Caki2 (cell line): ENCODE measurements around the gene SH2D4B. TPM values are rescaled to one million over a fixed set of nuclear protein-coding genes. Genes with fewer than 3 reads are reported as not detected.

Source experiments
- DNase-seq: peaks from one replicate; pipeline ENCODE4 v3.0.0-alpha.2; 2015; ENCODE audit warnings: low read depth
- in situ Hi-C: cut with HindIII; loops from 2 replicates; pipeline ENCODE4 v1.10.0; 2016; ENCODE audit warnings: low sequenced_read_pairs, low pct_unique_long_range_greater_than_20kb, mixed read lengths
- total RNA-seq: library from RNA; depleted of rRNA; stranded (reverse); fragments of >200 nt; shearing (Covaris generic); gene quantifications from 2 replicates; pipeline ENCODE4 v1.2.3, GENCODE V29; 2014; ENCODE audit warnings: low replicate concordance

The SH2D4B gene
- total RNA-seq, 1 experiment from 2014 or later, result not detected

DNA sequence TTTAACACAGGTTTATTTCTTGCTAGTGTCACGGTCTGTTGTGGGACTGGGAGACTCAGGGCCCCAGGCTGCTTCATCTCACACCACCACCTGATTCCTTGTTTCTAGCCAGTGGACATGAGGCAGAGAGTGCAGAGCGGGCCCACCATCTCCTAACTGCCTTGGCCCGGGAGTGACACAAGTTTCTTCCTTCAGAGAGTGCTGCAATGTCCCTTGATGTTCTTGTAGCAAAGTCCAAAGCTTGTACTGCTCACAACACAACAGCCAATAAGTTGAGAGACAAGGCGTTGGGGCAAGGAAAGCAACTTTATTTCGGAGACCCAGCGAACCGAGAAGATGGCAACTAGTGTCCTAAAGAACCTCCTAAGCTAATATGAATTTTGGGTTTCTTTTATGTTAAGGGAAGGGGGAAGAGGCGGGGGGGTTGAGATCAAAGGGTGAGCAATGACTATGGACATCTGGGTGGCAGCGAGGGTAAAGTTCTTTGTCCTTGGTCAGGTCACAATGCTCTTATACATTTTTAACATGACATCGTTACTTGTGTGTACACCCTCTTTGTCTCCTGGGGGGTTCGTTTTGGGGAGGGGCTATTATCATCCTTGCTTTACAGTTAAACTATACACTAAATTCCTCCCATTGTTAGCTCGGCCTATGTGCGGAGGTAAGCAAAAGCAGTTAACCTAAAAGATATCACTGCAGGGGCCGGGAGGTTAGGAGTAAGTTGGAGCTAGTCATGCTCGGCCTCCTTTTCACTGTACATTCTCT is 31.6 kb downstream of the SH2D4B start:
- no peak for DNase-seq
- in situ Hi-C loops, result no loop called here

GRCh38 chr10:80571352-80571751 is 33.6 kb downstream of the SH2D4B start:
- DNase-seq, result no peak
- in situ Hi-C loops, result no loop called here

DNA sequence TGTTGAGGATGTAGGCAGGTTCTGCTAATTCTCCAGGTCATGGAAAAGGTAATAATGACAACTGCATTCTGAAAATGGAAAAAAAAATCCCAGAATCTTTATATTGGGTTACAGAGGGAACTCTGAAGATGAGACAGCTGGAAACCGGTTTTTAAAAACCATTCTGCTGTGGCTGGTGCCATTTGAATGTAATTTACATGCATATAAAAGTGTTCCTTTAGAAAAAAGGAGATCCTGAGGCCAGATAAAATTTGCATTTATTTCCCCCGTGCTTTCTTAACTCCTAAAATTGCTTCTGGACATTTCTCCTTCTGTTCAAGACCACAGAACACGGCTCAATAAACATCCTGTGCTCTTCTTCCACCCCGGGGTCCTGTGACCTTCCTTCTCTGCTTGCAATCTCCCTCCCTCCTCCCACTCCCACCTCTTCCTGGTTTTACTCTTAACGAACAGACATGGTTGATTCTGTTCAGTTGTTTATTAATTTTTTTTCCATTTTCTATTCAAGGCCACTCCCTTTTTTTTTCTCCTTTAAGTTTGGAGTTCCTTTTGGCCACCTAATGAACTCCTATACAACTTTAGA is 41.6 kb downstream of the SH2D4B start:
- in situ Hi-C loops, result no loop called here
- no peak for DNase-seq

- DNase-seq, result no peak
- in situ Hi-C loops, result no loop called here
Measured at GRCh38 chr10:80579849-80580637, 42.3 kb downstream of the SH2D4B start.

- in situ Hi-C loops, result no loop called here
Measured at GRCh38 chr10:80580638-80581468, 43.2 kb downstream of the SH2D4B start.

GRCh38 chr10:80581469-80581835 is 43.8 kb downstream of the SH2D4B start:
- DNase-seq, result no peak
- in situ Hi-C loops, result no loop called here

More at GRCh38 chr10:80580638-80581468, 43.2 kb downstream of the SH2D4B start:
- DNase-seq, result no peak

GRCh38 chr10:80582286-80582960 is 44.7 kb downstream of the SH2D4B start:
- in situ Hi-C loops, result no loop called here
- DNase-seq, result no peak

- in situ Hi-C loops, result no loop called here
- no peak for DNase-seq
Measured at GRCh38 chr10:80583685-80584084, 46.0 kb downstream of the SH2D4B start.

DNA sequence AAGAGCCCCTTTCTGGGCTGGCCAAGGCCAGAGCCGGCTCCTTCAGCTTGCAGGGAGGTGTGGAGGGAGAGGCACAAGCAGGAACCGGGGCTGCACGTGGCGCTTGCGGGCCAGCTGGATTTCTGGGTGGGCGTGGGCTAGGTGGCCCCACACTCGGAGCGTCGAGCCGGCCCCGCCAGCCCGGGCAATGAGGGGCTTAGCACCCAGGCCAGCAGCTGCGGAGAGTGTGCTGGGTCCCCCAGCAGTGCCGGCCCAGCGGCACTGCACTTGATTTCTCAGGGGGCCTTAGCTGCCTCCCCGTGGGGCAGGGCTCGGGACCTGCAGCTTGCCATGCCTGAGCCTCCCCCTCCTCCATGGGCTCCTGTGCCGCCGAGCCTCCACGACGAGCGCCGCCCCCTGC is 48.1 kb downstream of the SH2D4B start:
- in situ Hi-C loops, result no loop called here

GRCh38 chr10:80588546-80588945 is 50.8 kb downstream of the SH2D4B start:
- DNase-seq, result no peak
- in situ Hi-C loops, result no loop called here

More for the DNA sequence above, 48.1 kb downstream of the SH2D4B start:
- no peak for DNase-seq

- no peak for DNase-seq
- in situ Hi-C loops, result no loop called here
Measured at GRCh38 chr10:80589726-80590373, 52.1 kb downstream of the SH2D4B start.

DNA sequence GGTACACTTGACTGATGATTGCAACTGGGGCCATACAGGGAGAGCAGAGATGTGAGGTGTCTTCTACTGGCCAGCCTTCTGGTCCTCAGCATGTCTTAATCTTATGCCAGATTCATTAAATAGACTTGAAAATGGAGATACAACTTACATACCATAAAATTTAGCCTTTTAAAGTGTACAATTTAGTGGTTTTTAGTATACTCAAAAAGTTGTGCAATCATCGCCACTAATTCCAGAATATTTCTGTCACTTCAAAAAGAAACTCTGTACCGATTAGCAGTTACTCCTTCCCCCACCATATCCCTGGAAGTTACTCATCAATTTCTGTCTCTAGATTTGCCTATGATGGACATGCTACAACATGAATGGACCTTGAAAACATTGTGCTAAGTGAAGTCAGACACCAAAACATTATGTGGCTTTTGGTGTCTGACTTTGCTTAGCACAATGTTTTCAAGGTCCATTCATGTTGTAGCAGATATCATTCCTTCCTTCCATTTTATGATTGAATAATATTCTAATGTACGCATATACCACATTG is 53.0 kb downstream of the SH2D4B start:
- in situ Hi-C loops, result no loop called here
- no peak for DNase-seq

DNA sequence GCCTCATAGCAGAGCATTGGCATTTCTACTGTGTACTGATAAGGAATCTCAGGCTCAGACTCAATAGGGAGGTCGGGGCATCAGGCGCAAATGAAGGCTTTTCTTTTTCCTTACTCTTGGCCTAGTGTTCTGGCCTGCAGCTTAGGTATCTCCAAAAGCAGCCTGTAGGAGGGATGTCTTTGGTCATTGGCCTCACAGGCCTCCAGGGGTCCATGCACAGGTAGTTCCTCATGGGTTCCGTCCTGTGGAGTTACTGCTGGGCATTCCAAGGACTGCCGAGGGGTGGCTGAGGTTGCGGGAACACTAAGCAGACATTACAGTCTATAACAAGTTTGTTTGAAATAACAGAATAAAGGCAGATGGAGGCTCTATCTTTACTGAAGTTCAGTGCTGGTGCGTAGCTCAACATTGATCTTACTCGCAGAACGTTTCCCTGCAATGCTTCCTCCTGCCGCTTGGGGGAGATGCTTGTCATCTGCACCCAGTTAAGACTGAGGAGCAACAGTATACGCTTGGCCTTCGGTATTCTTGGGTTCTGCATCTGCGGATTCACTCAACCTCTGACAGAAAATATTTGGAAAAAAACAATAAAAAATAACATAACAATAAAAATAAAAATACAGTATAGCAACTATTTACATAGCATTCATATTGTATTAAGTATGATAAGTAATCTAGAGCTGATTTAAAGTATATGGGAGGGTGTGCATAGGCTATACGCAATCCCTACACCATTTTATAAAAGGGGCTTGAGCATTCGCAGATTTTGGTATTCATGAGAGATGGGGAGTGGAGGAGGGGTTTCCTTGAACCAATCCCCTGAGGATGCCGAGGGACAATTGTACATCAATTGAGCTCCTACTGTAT is 58.9 kb downstream of the SH2D4B start:
- DNase-seq, result no peak
- in situ Hi-C loops, result no loop called here

- in situ Hi-C loops, result no loop called here
Measured at GRCh38 chr10:80598084-80598798, 60.5 kb downstream of the SH2D4B start.

DNA sequence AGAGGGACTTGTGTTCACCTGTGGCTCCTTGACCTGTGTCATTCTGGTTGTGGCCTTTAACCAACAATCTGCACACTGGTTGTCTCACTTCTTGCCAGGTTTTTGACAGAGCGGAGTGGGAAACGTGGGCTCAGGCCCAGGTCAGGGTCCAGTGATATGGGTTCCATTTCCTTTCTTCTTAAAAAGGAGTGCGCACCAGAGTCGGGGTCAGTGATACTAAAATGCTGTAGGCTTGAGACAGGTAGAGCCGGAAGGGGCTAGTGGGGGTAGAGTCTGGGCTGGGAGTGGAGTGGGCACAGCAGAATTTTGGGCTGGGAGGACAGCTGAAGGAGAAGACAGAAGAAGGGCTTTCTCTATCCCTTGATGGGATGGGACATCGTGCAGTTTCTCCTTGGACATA is 61.2 kb downstream of the SH2D4B start:
- no peak for DNase-seq
- in situ Hi-C loops, result no loop called here

More at GRCh38 chr10:80598084-80598798, 60.5 kb downstream of the SH2D4B start:
- DNase-seq, result no peak

GRCh38 chr10:80599424-80599847 is 61.7 kb downstream of the SH2D4B start:
- in situ Hi-C loops, result no loop called here
- DNase-seq, result no peak
